Measurements from ENCODE around the gene CPM.

DNA sequence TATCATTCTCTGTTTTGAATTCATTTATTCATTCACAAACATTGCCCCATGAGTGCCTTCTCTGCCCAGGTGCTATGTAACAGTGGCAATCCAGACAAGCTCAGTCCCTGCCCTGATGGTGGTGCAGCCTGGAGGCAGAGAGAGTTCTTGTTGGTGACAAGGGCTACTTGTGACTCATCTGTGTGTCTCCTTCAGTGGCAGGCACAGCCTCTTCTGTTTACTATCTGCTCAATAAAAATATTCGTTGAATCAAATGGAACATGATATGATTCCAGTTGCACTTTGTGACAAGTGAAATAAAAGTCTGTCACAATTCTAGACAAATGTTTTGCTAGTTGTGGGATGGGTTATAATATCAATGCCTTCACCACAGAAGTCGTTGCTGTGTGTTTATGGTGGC is 20.6 kb upstream of the CPM start:
- TF ChIP-seq POLR2A (IDR thresholded peaks at IDR 0.05) (no peak), POLR2AphosphoS5 (IDR thresholded peaks at IDR 0.05) (no peak), EP300 (IDR thresholded peaks at IDR 0.05) (no peak)
- TF ChIP-seq, protein P1, sequence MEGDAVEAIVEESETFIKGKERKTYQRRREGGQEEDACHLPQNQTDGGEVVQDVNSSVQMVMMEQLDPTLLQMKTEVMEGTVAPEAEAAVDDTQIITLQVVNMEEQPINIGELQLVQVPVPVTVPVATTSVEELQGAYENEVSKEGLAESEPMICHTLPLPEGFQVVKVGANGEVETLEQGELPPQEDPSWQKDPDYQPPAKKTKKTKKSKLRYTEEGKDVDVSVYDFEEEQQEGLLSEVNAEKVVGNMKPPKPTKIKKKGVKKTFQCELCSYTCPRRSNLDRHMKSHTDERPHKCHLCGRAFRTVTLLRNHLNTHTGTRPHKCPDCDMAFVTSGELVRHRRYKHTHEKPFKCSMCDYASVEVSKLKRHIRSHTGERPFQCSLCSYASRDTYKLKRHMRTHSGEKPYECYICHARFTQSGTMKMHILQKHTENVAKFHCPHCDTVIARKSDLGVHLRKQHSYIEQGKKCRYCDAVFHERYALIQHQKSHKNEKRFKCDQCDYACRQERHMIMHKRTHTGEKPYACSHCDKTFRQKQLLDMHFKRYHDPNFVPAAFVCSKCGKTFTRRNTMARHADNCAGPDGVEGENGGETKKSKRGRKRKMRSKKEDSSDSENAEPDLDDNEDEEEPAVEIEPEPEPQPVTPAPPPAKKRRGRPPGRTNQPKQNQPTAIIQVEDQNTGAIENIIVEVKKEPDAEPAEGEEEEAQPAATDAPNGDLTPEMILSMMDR (IDR thresholded peaks at IDR 0.05), result no peak
